Muscle layer of colon (tissue), 2 donors: ENCODE results near the gene CRYBG1.

Experiments
- H3K27ac ChIP-seq: one replicate; pipeline ENCODE4 v1.7.0; 2013; ENCODE audit warnings: low read depth, mild to moderate bottlenecking, low read length, moderate library complexity
- H3K27me3 ChIP-seq, 2 donors: one replicate each; pipeline ENCODE4 v1.7.0; 2013; ENCODE audit warnings: low read length in 2 of 2, mild to moderate bottlenecking in 2 of 2; ENCODE audit not compliant: insufficient read depth in 2 of 2, control insufficient read depth in 1 of 2
- H3K36me3 ChIP-seq: one replicate; pipeline ENCODE4 v1.7.0; 2013; ENCODE audit warnings: mild to moderate bottlenecking, low read length; ENCODE audit not compliant: insufficient read depth
- H3K4me1 ChIP-seq: one replicate; pipeline ENCODE4 v1.7.0; 2013; ENCODE audit warnings: mild to moderate bottlenecking, low read length; ENCODE audit not compliant: insufficient read depth
- H3K4me3 ChIP-seq, 2 donors: one replicate each; pipeline ENCODE4 v1.7.0; 2013; ENCODE audit warnings: low read length in 2 of 2, low read depth in 1 of 2, mild to moderate bottlenecking in 1 of 2, moderate library complexity in 1 of 2
- H3K9ac ChIP-seq: one replicate; pipeline ENCODE4 v1.7.0; 2013; ENCODE audit warnings: low read length
- H3K9me3 ChIP-seq: one replicate; pipeline ENCODE4 v1.7.0; 2013; ENCODE audit warnings: mild to moderate bottlenecking, low read length
- donor health status: abdominal sarcoma.
- donor health status: Adenocarcinoma of cecum.

The CRYBG1 gene

DNA sequence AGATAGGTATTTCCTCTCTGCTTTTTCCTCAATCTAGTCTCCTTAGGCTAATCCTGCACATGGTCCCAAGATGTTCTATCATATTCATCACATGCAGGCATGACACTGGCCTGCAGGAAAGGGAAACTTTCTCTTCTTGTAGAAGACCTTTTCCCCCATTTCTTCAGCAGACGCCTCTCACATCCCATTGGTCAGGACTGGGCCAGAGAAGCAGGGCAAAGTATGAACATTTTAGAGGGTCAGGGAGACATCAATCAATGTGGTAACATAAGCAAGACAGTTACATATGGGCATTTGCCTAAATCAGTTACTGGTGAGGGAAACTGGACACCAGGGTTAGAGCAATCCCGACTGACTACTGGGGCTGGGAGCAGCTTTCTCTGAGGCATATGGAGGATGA lies 90.1 kb downstream of the CRYBG1 start:
- Histone ChIP-seq H3K9me3 (no peaks in the 10 kb centered on the region), H3K36me3 (no peaks in the 10 kb centered on the region), H3K4me3 (no peak overlapping the region), H3K4me1 (peaks cover 10% of the 10 kb centered on the region), H3K27me3 (no peaks in the 10 kb centered on the region), H3K9ac (no peak overlapping the region), H3K27ac (no peak overlapping the region)

DNA sequence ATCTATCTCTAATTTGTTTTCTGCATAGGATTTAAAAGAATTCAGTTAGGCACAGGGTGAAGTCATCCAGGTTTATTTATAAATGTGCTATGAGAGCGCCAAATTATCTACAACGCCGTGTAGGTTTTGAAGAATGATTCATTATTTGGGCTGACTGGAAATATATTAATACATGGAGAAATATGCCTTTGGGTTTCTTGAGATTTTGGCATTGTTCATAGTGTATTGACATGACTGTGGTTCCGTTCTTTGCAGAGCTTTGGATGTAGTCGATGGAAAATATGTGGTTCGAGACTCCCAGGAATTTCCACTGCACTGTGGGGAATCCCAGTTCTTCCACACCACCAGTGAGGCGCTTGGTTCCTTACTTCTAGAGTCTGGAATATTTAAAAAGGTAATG lies 90.9 kb downstream of the CRYBG1 start:
- Histone ChIP-seq H3K36me3 (no peaks in the 10 kb centered on the region), H3K4me1 (peaks cover 10% of the 10 kb centered on the region), H3K9ac (no peak overlapping the region), H3K27ac (no peak overlapping the region), H3K9me3 (no peaks in the 10 kb centered on the region), H3K4me3 (no peak overlapping the region), H3K27me3 (no peaks in the 10 kb centered on the region)

DNA sequence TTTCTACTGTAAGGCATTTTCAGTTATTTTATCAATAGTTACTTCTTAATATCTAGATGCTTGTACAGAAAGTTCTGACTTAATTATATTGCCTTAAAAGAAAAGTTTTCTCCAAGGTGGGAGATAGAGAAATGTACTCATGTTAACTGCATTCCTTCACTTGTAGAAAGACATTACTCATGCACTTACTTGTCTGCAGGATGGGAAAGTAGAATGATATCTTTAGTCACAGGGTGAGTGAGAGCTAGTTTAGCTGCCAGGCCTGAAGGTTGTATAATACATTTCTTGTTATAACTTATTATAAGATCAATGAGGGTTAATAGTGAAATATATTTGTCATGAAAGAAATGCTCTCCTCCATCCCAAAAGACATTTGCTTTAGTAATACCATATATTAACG lies 92.1 kb downstream of the CRYBG1 start:
- Histone ChIP-seq H3K27ac (no peak overlapping the region), H3K9ac (no peak overlapping the region), H3K4me3 (no peak overlapping the region), H3K4me1 (peaks cover 10% of the 10 kb centered on the region), H3K36me3 (no peaks in the 10 kb centered on the region), H3K27me3 (no peaks in the 10 kb centered on the region), H3K9me3 (no peaks in the 10 kb centered on the region)

DNA sequence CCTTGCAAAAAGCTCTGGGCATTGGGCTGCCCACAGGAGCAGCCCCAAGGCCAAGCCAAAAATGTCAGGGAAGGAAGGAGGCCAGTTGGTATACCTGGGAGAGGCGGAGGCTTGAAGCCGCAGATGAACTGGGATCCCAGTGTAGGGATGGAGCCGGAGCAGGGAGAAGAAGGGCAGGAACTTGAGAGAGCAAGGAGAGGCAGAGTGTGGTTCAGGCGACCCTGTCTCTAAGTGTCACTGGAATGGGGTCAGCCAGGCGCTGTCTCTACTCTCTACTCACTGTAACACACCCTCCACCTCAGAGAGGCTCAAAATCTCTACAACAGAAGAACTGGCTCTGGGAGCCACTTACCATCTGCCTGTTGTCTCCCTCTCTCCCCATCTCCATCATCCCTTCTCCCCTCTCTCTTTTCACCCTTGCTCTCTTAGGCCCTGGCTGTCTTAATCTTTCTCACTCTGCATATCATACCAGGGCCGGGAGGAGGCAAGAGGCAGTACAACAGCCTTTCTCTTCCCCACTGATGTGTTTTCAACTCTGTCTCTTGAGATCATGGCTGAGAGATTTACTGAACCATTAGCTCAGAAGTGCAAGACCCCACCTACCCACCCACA lies 93.3 kb downstream of the CRYBG1 start:
- no peaks in the 10 kb centered on the region for H3K36me3 ChIP-seq
- H3K9me3 ChIP-seq: no peaks in the 10 kb centered on the region
- H3K9ac ChIP-seq: no peak overlapping the region
- peaks cover 10% of the 10 kb centered on the region for H3K4me1 ChIP-seq
- no peak overlapping the region for H3K27ac ChIP-seq
- no peak overlapping the region for H3K4me3 ChIP-seq
- no peaks in the 10 kb centered on the region for H3K27me3 ChIP-seq

DNA sequence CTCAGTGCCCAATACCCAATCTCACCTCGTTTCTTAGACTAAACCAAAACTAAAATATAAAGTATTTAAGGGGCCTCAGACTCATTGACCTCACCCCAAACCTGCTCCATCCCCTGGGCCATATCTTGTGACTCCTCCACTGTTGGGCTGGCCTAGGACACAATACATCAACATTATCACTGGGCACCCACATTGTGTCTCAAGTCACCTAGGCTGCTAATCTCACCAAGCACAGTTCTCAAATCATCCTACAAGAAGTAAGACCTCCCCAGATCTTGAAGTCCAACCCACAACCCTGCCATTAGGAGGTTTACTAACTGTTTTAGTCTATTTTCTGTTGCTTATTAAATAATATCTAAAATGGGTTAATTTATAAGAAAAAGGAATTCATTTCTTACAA lies 96.2 kb downstream of the CRYBG1 start:
- Histone ChIP-seq H3K9ac (no peak overlapping the region), H3K27me3 (no peaks in the 10 kb centered on the region), H3K9me3 (no peaks in the 10 kb centered on the region), H3K36me3 (no peaks in the 10 kb centered on the region), H3K4me3 (no peak overlapping the region), H3K27ac (no peak overlapping the region), H3K4me1 (no peaks in the 10 kb centered on the region)

DNA sequence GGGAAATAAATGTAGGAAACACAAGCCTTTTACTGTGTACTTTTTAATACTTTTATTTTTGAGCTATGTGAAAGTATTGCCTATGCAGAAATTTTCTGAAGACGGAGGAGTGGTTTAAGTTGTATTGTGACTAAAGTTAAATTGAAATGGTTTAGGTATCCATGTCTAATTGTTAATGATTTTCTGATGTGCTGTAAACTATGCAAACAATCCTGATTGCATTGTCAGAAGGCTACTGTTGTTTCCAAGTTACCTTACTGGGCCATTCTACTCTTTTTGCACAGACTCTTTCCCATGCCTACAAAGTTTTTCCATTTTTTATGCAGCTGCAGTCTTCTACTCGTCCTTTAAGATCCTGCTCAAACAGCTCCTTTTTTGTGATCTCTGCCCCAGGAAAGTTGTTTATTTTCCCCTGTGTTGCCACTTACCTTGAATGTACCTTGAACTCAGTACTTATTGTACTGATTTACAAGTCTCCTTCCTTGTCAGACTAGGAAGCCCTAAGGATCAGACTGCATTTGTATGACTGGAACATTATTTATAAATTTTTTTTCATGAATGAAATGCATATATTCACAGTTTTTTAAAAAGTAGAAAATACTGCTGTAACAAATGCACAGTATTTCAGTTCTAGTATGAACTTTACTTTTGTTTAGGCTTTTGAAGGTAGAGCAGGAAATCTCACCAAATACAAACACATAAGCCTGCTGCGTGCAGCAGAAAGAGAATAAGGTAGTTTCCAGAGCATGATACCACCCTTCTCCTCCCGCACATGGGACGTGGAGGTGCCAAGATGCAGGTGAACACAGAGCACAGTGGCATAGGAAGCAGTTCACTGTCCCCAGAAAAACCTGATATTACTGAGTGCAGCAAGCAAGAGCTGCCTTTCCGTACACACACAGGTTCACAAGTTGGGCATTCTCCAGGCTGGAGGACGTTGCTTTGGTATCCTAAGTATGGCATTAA lies 97.8 kb downstream of the CRYBG1 start:
- H3K4me3 ChIP-seq: no peak overlapping the region

DNA sequence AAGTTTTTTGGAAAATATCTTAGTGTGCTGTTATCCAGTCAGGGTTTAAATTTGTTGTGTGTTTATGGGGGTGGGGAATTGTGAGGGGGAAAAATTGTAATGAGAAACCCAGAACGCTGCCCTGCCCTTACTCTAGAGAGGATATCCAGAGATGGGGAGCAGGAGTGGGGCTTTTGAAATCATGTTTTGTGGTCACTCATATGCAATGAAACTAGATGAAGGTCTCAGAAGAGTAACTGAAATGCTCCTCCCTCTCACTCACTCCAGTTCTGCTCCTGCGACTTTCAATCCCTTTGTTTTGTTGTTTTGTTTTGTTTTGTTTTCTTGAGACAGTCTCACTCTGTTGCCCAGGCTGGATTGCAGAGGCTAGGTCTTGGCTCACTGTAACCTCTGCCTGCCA lies 100.0 kb downstream of the CRYBG1 start:
- Histone ChIP-seq H3K9me3 (no peaks in the 10 kb centered on the region), H3K27ac (no peak overlapping the region), H3K9ac (no peak overlapping the region), H3K27me3 (no peaks in the 10 kb centered on the region), H3K4me3 (no peak overlapping the region), H3K4me1 (no peaks in the 10 kb centered on the region), H3K36me3 (no peaks in the 10 kb centered on the region)

More for the DNA sequence above, 97.8 kb downstream of the CRYBG1 start:
- H3K4me1 ChIP-seq: no peaks in the 10 kb centered on the region
- H3K27me3 ChIP-seq: no peaks in the 10 kb centered on the region
- no peak overlapping the region for H3K9ac ChIP-seq
- H3K36me3 ChIP-seq: no peaks in the 10 kb centered on the region
- H3K9me3 ChIP-seq: no peaks in the 10 kb centered on the region
- H3K27ac ChIP-seq: no peak overlapping the region

DNA sequence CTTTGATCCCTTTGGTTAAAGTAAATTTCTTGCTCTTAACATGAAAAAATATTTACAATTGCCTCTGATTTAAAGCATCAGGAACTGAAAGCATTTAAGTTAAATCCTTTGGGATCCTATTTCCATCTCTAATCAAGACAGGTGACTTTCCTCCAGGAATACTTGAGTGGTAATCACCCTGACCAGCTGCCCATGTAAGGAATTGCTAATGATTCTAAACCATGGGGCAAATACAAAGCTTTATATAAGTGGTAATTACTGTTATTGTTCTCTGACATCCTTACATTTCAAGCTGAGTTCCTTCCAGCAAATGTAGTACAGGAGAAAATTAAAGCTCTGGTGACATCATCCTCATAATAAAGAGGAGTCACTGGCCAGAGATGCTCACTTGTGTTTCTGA lies 100.6 kb downstream of the CRYBG1 start:
- Histone ChIP-seq H3K27me3 (no peaks in the 10 kb centered on the region), H3K4me1 (no peaks in the 10 kb centered on the region), H3K27ac (no peak overlapping the region), H3K36me3 (no peaks in the 10 kb centered on the region), H3K9ac (no peak overlapping the region), H3K9me3 (no peaks in the 10 kb centered on the region), H3K4me3 (no peak overlapping the region)

DNA sequence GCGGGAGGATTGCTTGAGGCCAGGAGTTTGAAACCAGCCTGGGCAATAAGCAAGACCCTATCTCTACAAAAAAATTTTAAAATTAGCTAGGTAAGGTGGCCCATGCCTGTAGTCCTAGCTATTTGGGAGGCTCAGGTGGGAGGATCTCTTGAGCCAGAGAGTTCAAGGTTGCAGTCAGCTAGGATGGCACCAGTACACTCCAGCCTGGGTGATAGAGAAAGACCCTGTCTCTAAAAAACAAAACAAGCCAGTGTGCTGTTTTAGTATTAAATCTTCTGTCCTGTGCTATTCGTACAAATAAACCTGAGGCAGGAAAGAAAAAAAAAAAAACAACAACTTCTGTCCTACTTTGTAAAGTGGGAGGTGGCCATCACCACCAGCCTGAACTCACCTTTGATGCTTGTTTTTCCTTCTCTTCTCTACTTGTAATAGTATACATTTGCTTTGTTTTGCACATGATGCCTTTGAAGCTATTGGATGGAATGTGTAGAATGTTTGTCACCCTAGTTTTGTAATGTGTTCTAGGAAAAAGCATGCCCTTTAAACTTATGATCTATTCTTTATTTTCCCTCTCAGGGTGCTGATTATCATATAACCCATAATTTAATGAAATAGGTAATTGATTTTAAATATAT lies 102.5 kb downstream of the CRYBG1 start:
- no peak overlapping the region for H3K27ac ChIP-seq
- H3K9me3 ChIP-seq: no peaks in the 10 kb centered on the region
- no peaks in the 10 kb centered on the region for H3K36me3 ChIP-seq
- H3K9ac ChIP-seq: no peak overlapping the region
- no peaks in the 10 kb centered on the region for H3K27me3 ChIP-seq
- no peaks in the 10 kb centered on the region for H3K4me1 ChIP-seq
- H3K4me3 ChIP-seq: no peak overlapping the region

DNA sequence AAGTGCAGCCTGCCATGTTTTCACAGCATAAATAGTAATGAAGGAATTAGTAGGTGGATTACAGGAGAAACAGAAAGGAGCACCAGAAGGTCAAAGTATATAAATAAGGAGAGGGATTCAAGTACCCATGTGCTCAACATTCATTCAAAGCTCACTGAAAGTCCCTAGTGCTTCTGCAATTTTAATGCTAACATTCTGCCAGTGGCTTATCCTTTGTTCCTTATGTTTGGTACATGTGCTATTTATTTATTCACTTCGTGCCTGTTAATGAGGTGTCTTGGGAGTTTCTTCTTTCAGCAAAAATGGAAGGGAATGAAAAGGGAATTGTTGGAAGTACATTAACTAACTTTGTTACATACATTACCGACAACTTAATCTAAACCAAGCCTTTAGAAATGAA lies 105.7 kb downstream of the CRYBG1 start:
- no peak overlapping the region for H3K4me3 ChIP-seq
- peaks cover 5% of the 10 kb centered on the region for H3K4me1 ChIP-seq
- no peaks in the 10 kb centered on the region for H3K9me3 ChIP-seq
- no peaks in the 10 kb centered on the region for H3K36me3 ChIP-seq
- H3K27ac ChIP-seq: no peak overlapping the region
- no peaks in the 10 kb centered on the region for H3K27me3 ChIP-seq
- H3K9ac ChIP-seq: no peak overlapping the region

DNA sequence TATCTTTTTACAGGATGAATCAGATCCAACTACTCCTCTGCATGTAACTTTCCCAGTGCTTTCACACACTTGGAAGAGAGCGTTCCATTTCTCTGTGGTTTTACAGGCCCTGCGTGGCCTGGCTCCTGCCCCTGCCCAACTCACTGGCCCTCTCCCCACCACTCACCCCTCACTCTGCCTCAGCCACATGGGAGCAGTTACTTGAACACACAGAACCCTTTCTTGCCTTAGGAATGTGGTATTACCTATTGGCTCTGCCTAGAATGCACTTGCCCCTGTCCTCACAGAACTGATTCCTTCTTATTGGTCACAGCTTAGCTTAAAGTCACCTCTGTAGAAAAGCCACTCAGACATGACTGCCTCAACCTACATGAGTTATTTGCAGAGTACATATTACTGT lies 108.4 kb downstream of the CRYBG1 start:
- Histone ChIP-seq H3K4me1 (peaks cover 5% of the 10 kb centered on the region), H3K9ac (no peak overlapping the region), H3K9me3 (no peaks in the 10 kb centered on the region), H3K4me3 (no peak overlapping the region), H3K36me3 (no peaks in the 10 kb centered on the region), H3K27ac (no peak overlapping the region), H3K27me3 (no peaks in the 10 kb centered on the region)
